HEK293 (cell line): ENCODE measurements around the gene GPR37.

Source experiments
- CTCF ChIA-PET: fragments of 350-600 bp; formaldehyde crosslinking; extraction: SDS; loops from one replicate; lab custom pipeline; 2021; ENCODE audit warnings: antibody characterized with exemption; lab: Yijun Ruan, JAX
- POLR2A ChIA-PET: fragments of 300-600 bp; formaldehyde crosslinking; extraction: SDS; loops from one replicate; lab custom pipeline; 2020; ENCODE audit warnings: antibody characterized with exemption, inconsistent platforms; lab: Yijun Ruan, JAX
- H3K27ac ChIP-seq: fragments of 200-500 bp; sonication (Bioruptor generic); 2 replicates; pipeline ENCODE4 v1.5.1; 2014; ENCODE audit warnings: low read depth, low read length, control low read depth, inconsistent platforms; ENCODE audit errors: extremely low read depth
- H3K36me3 ChIP-seq, 2 experiments: fragments of 200-500 bp in 1 of 2; sonication (Bioruptor generic) in 1 of 2; 1 replicate in 1 of 2; 2 replicates in 1 of 2; pipeline ENCODE4 v1.5.1; 2014 to 2017; ENCODE audit warnings: inconsistent platforms in 2 of 2, low read length in 2 of 2; ENCODE audit not compliant: control insufficient read depth in 2 of 2, insufficient read depth in 1 of 2
- H3K4me1 ChIP-seq: fragments of 200-500 bp; sonication (Bioruptor generic); 2 replicates; pipeline ENCODE4 v1.5.1; 2014; ENCODE audit warnings: mild to moderate bottlenecking, low read length, inconsistent platforms; ENCODE audit not compliant: control insufficient read depth, insufficient read depth
- H3K4me3 ChIP-seq: 2 replicates; pipeline ENCODE4 v1.5.1; 2011; ENCODE audit warnings: low read depth, mild to moderate bottlenecking, control low read depth, low read length, moderate library complexity
- H3K9me3 ChIP-seq: fragments of 200-500 bp; sonication (Bioruptor generic); 2 replicates; pipeline ENCODE4 v1.5.1; 2014; ENCODE audit warnings: low read depth, low read length, inconsistent platforms; ENCODE audit not compliant: control insufficient read depth, insufficient read depth
- HOXD13 ChIP-seq: sonication (generic); formaldehyde crosslinking; IDR thresholded peaks from 2 replicates; pipeline ENCODE4 v1.8.0; 2022; ENCODE audit warnings: missing genetic modification reagents, borderline replicate concordance
- SP7 ChIP-seq: fragments of 450-650 bp; formaldehyde crosslinking; IDR thresholded peaks from 2 replicates; pipeline ENCODE4 v1.5.1; 2016; ENCODE audit warnings: missing biosample characterization, missing genetic modification characterization
- ZBTB17 ChIP-seq: fragments of 450-650 bp; formaldehyde crosslinking; IDR thresholded peaks from 2 replicates; pipeline ENCODE4 v1.5.1; 2016; ENCODE audit warnings: missing biosample characterization, missing genetic modification characterization
- ZNF146 ChIP-seq: fragments of 450-650 bp; formaldehyde crosslinking; IDR thresholded peaks from 2 replicates; pipeline ENCODE4 v1.5.1; 2016; ENCODE audit warnings: missing biosample characterization, missing genetic modification characterization
- ZNF175 ChIP-seq: fragments of 450-650 bp; formaldehyde crosslinking; IDR thresholded peaks from 2 replicates; pipeline ENCODE4 v1.5.1; 2016; ENCODE audit warnings: missing biosample characterization, missing genetic modification characterization
- ZNF202 ChIP-seq: fragments of 450-650 bp; formaldehyde crosslinking; IDR thresholded peaks from 2 replicates; pipeline ENCODE4 v1.5.1; 2016; ENCODE audit warnings: missing biosample characterization, missing genetic modification characterization, borderline replicate concordance
- ZNF23 ChIP-seq: fragments of 450-650 bp; formaldehyde crosslinking; IDR thresholded peaks from 2 replicates; pipeline ENCODE4 v1.5.1; 2016; ENCODE audit warnings: missing biosample characterization, missing genetic modification characterization, borderline replicate concordance
- ZNF37A ChIP-seq: fragments of 450-650 bp; IDR thresholded peaks from 2 replicates; pipeline ENCODE4 v1.5.1; 2018; ENCODE audit warnings: missing biosample characterization, missing genetic modification characterization
- ZNF398 ChIP-seq: fragments of 450-650 bp; formaldehyde crosslinking; IDR thresholded peaks from 2 replicates; pipeline ENCODE4 v1.5.1; 2017; ENCODE audit warnings: missing biosample characterization, missing genetic modification characterization
- ZNF426 ChIP-seq: fragments of 450-650 bp; formaldehyde crosslinking; IDR thresholded peaks from 2 replicates; pipeline ENCODE4 v1.5.1; 2017; ENCODE audit warnings: missing biosample characterization, missing genetic modification characterization, mild to moderate bottlenecking, inconsistent platforms, moderate library complexity
- ZNF449 ChIP-seq: fragments of 450-650 bp; formaldehyde crosslinking; IDR thresholded peaks from 2 replicates; pipeline ENCODE4 v1.5.1; 2017; ENCODE audit warnings: missing biosample characterization, mild to moderate bottlenecking, missing genetic modification characterization, moderate library complexity
- ZNF544 ChIP-seq: fragments of 450-650 bp; formaldehyde crosslinking; IDR thresholded peaks from 2 replicates; pipeline ENCODE4 v1.5.0; 2017; ENCODE audit warnings: missing biosample characterization, missing genetic modification characterization
- ZNF560 ChIP-seq: fragments of 450-650 bp; formaldehyde crosslinking; IDR thresholded peaks from 2 replicates; pipeline ENCODE4 v1.5.1; 2017; ENCODE audit warnings: missing biosample characterization, missing genetic modification characterization, borderline replicate concordance
- ZNF600 ChIP-seq: fragments of 450-650 bp; formaldehyde crosslinking; IDR thresholded peaks from 2 replicates; pipeline ENCODE4 v1.5.1; 2016; ENCODE audit warnings: missing biosample characterization, missing genetic modification characterization
- ZNF670 ChIP-seq: fragments of 450-650 bp; formaldehyde crosslinking; IDR thresholded peaks from 2 replicates; pipeline ENCODE4 v1.5.1; 2016; ENCODE audit warnings: missing biosample characterization, missing genetic modification characterization, low read depth
- ZNF837 ChIP-seq: fragments of 450-650 bp; formaldehyde crosslinking; IDR thresholded peaks from 2 replicates; pipeline ENCODE4 v1.5.1; 2016; ENCODE audit warnings: missing biosample characterization, missing genetic modification characterization
- ZSCAN16 ChIP-seq: fragments of 450-650 bp; formaldehyde crosslinking; IDR thresholded peaks from 2 replicates; pipeline ENCODE4 v1.5.1; 2016; ENCODE audit warnings: missing biosample characterization, missing genetic modification characterization
- TF ChIP-seq, protein P1 (sequence below): fragments of 450-650 bp; formaldehyde crosslinking; IDR thresholded peaks from 2 replicates; pipeline ENCODE4 v1.5.1; 2016; ENCODE audit warnings: missing biosample characterization, missing genetic modification characterization
- TF ChIP-seq, protein P2 (sequence below): fragments of 450-650 bp; formaldehyde crosslinking; IDR thresholded peaks from 2 replicates; pipeline ENCODE4 v1.5.1; 2016; ENCODE audit warnings: missing biosample characterization, missing genetic modification characterization, borderline replicate concordance
- TF ChIP-seq, protein P3 (sequence below): sonication (generic); formaldehyde crosslinking; IDR thresholded peaks from 2 replicates; pipeline ENCODE4 v1.8.1; 2022; ENCODE audit warnings: mild to moderate bottlenecking, moderate library complexity, missing genetic modification reagents

Gene GPR37

DNA sequence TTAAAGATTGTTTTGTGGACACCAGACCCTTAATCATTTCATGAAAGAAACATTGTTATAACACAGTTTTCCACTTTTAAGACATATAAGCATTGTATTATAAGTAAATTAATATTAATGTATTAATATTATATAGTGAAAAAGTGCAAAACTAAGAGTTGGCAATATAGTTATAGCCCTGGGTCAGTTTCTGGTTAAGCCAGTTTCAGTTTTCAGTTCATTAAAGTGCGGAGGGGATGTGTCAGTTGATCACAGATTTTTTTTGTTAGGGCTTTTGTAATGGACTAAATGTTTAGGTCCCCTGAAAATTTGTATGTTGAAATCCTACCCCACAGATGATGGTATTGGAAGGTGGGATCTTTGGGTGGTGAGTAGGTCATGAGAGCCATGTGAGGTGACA is 45.7 kb upstream of the GPR37 start (continued):
- TF ChIP-seq, protein P1, sequence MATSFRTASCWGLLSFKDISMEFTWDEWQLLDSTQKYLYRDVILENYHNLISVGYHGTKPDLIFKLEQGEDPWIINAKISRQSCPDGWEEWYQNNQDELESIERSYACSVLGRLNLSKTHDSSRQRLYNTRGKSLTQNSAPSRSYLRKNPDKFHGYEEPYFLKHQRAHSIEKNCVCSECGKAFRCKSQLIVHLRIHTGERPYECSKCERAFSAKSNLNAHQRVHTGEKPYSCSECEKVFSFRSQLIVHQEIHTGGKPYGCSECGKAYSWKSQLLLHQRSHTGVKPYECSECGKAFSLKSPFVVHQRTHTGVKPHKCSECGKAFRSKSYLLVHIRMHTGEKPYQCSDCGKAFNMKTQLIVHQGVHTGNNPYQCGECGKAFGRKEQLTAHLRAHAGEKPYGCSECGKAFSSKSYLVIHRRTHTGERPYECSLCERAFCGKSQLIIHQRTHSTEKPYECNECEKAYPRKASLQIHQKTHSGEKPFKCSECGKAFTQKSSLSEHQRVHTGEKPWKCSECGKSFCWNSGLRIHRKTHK (tag by site-specific recombination): no peak
- TF ChIP-seq ZNF544 (tag by site-specific recombination) (no peak), ZNF202 (tag by site-specific recombination) (no peak), ZNF449 (tag by site-specific recombination) (no peak), ZNF670 (no peak)

- H3K9me3 ChIP-seq: no peaks in the 10 kb centered on the region
- no peak overlapping the region for H3K4me3 ChIP-seq
- H3K4me1 ChIP-seq: no peaks in the 10 kb centered on the region
- H3K27ac ChIP-seq: no peak overlapping the region
- TF ChIP-seq ZNF175 (tag by site-specific recombination) (no peak), HOXD13 (CRISPR knock-in tag) (no peak), ZNF37A (no peak), SP7 (tag by site-specific recombination) (no peak), ZNF398 (no peak), ZNF837 (tag by site-specific recombination) (no peak), ZNF426 (tag by site-specific recombination) (no peak), ZNF23 (tag by site-specific recombination) (no peak), ZSCAN16 (tag by site-specific recombination) (no peak), ZBTB17 (no peak), ZNF670 (no peak), ZNF560 (tag by site-specific recombination) (no peak), ZNF600 (tag by site-specific recombination) (no peak), ZNF146 (tag by site-specific recombination) (no peak)
- TF ChIP-seq, protein P2, sequence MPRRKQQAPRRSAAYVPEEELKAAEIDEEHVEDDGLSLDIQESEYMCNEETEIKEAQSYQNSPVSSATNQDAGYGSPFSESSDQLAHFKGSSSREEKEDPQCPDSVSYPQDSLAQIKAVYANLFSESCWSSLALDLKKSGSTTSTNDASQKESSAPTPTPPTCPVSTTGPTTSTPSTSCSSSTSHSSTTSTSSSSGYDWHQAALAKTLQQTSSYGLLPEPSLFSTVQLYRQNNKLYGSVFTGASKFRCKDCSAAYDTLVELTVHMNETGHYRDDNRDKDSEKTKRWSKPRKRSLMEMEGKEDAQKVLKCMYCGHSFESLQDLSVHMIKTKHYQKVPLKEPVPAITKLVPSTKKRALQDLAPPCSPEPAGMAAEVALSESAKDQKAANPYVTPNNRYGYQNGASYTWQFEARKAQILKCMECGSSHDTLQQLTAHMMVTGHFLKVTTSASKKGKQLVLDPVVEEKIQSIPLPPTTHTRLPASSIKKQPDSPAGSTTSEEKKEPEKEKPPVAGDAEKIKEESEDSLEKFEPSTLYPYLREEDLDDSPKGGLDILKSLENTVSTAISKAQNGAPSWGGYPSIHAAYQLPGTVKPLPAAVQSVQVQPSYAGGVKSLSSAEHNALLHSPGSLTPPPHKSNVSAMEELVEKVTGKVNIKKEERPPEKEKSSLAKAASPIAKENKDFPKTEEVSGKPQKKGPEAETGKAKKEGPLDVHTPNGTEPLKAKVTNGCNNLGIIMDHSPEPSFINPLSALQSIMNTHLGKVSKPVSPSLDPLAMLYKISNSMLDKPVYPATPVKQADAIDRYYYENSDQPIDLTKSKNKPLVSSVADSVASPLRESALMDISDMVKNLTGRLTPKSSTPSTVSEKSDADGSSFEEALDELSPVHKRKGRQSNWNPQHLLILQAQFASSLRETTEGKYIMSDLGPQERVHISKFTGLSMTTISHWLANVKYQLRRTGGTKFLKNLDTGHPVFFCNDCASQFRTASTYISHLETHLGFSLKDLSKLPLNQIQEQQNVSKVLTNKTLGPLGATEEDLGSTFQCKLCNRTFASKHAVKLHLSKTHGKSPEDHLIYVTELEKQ (tag by site-specific recombination): no peak
- TF ChIP-seq, protein P3, sequence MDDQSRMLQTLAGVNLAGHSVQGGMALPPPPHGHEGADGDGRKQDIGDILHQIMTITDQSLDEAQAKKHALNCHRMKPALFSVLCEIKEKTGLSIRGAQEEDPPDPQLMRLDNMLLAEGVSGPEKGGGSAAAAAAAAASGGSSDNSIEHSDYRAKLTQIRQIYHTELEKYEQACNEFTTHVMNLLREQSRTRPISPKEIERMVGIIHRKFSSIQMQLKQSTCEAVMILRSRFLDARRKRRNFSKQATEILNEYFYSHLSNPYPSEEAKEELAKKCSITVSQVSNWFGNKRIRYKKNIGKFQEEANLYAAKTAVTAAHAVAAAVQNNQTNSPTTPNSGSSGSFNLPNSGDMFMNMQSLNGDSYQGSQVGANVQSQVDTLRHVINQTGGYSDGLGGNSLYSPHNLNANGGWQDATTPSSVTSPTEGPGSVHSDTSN: no peak
- POLR2A ChIA-PET: no interaction called here
- CTCF ChIA-PET: no interaction called here
- no peaks in the 10 kb centered on the region for H3K36me3 ChIP-seq
Observed at GRCh38 chr7:124810605-124811004, 45.0 kb upstream of the GPR37 start.
